G401 (cell line): ENCODE measurements around the gene PPP1R9A. TPM values are rescaled to one million over a fixed set of nuclear protein-coding genes. Genes with fewer than 3 reads are reported as not detected.

ENCODE experiments used
- DNase-seq: peaks from one replicate; pipeline ENCODE4 v3.0.0-alpha.2; 2015; ENCODE audit warnings: low spot score
- in situ Hi-C: cut with HindIII; loops from 2 replicates; pipeline ENCODE4 v1.10.0; 2016; ENCODE audit warnings: low sequenced_read_pairs, mixed read lengths
- total RNA-seq: library from RNA; depleted of rRNA; stranded (reverse); fragments of >200 nt; shearing (Covaris generic); gene quantifications from 2 replicates; pipeline ENCODE4 v1.2.3, GENCODE V29; 2014

Gene PPP1R9A
- total RNA-seq, 1 experiment from 2014 or later, result 8.2 TPM

DNA sequence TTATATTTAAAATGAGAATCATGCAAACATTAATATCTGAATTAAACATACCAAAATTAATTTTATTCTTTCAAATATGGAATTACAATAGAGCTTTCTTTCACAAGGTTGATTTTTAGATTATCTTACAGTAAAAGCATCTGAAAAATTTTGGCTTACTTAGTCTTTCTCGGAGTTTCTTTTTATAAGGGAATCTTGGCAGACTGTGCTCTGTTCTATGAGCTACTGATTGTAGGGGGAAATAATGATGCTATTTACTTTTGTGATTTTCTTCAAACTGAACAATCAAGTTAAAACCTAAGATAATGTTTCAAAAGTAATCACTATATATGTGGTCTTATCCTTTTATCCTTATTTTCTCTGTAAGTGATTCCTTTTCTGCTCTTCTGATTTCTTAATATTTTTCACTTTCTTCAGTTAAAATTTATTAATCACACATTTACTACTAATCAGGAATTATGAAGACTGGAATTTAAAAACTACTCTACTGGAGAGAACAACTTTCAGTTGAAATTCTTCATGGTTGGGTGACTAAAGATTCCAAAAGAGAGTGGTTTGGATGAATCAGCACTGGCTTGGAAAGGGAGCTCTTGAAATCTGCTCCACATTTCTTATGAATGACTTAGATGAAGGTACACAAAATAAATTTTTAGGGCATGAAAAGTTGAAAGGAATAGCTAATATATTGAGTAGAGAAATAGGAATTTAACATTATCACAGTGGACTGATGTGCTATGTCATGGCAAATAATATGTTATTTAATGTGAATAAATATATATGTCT lies 103.9 kb downstream of the PPP1R9A start:
- in situ Hi-C loops, result no loop called here
- DNase-seq, result no peak

DNA sequence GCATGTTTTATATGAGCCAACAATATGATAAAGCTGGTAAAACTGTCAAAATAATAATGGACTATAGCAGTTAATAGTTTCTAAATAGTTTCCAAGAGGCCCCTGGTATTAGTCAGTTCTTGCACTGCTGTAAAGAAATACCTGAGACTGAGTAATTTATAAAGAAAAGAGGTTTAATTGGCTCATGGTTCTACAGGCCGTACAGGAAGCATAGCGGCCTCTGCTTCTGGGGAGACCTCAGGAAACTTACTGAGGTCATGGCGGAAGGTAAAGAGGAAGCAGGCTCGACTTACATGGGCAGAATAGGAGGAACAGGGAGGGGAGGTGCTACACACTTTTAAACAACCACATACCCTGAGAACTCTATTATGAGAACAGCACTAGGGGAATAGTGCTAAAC lies 104.6 kb downstream of the PPP1R9A start:
- no peak for DNase-seq
- in situ Hi-C loops, result no loop called here

DNA sequence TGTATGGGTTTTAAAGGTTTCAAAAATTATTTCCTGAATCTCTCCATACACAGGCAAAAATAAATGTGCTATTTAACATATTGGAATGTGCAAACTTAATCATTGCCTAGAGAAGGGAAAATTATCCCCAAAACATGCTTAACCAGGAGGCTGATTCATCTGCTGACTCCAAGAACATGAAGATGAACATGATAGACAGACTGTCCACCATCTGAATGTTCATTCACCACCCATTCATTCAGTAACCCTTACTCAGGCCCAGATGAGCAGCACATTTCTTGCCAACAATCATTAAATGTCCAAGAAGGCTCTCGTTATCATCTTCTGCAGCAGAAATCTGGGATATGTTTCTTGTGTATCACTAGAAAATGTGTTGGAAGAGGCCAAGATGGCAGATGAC lies 110.6 kb downstream of the PPP1R9A start:
- in situ Hi-C loops, result no loop called here
- no peak for DNase-seq

DNA sequence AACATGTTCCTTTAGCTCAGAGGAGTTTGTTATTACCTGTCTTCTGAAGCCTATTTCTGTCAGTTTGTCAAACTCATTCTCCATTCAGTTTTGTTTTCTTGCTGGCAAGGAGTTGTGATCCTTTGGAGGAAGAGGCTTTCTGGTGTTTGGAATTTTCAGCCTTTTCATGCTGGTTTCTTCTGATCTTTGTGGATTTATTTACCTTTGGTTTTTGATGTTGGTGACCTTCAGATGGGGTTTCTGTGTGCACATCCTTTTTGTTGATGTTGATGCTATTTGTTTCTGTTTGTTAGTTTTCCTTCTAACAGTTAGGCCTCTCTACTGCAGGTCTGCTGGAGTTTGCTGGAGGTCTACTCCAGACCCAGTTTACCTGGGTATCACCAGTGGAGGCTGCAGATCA lies 118.6 kb downstream of the PPP1R9A start:
- no peak for DNase-seq
- in situ Hi-C loops, result no loop called here

DNA sequence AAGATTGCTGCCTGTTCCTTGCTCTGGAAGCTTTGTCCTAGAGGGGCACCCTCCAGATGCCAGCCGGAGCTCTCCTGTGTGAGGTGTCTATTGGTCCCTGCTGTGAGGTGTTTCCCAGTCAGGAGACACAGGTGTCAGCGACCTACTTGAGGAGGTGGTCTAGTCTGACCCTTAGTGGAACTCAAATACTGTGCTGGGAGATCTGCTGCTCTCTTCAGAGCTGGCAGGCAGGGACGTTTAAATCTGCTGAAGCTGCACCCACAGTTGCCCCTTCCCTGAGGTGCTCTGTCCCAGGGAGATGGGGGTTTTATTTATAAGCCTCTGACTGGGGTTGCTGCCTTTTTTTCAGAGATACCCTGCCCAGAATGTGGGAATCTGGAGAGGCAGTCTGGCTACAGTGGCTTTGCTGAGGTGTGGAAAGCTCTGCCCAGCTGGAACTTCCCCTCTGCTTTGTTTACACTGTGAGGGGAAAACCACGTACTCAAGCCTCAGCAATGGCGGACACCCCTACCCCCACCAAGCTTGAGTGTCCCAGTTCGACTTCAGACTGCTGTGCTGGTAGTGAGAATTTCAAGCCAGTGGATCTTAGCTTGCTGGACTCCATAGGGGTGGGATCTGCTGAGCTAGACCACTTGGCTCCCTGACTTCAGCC lies 119.2 kb downstream of the PPP1R9A start:
- in situ Hi-C loops, result no loop called here
- no peak for DNase-seq

DNA sequence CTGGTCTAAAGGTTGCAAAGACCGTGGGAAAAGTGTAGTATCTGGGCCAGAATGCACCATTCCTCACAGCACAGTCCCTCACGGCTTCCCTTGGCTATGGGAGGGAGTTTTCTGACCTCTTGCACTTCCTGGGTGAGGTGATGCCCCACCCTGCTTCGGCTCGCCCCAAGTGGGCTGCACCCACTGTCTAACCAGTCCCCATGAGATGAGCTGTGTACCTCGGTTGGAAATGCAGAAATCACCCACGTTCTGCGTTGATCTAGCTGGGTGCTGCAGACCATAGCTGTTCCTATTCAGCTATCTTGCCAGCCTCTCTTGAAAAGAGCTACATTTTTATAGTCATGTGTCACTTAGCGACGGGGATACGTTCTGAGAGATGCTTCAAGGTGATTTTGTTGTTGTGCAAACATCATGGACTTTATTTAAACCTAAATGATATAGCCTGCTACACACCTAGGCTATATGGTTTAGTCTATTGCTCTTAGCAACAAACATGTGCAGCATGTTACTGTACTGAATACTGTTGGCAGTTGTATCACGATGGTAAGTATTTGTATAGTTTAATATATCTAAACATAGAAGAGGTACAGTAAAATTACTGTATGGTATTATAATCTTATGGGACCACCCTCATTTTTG lies 120.0 kb downstream of the PPP1R9A start:
- in situ Hi-C loops, result no loop called here
- no peak for DNase-seq

DNA sequence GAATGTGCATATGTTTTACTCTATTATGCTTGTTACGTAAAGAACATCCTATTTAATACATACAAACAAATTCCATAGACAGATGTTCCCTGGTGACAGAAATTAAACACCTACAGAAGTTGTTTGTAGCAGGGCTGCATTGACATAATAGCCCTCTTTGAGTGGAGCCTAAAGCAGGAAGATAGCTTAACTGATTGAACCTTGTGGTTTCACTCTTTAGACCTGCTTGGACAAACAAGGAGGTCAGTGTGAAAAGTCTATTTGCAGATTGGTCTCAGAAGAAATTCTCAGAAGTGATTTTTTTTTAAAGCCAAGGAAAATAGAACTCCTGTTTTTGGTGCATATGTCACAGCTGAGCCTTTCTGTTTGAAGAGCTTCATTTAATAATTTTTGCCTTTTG lies 121.3 kb downstream of the PPP1R9A start:
- no peak for DNase-seq
- in situ Hi-C loops, result no loop called here

DNA sequence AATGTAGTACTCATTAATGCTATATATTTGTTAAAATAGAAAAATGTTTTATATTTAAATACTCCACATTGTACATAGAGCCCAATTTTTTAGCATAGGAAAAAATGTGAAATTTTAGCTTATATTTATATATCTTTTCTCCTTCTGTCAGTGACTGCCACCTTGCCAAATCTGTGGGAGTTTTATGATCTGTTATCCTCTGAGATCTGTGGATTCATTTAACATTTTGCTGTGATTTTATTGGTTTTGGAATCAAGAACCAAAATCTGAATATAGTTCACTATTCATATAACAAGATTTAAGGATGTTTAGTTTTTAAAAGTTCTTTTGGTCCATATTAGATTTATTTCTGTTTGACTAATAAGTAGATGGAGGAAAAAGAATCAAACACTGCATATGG lies 127.9 kb downstream of the PPP1R9A start:
- no peak for DNase-seq
- in situ Hi-C loops, result no loop called here

DNA sequence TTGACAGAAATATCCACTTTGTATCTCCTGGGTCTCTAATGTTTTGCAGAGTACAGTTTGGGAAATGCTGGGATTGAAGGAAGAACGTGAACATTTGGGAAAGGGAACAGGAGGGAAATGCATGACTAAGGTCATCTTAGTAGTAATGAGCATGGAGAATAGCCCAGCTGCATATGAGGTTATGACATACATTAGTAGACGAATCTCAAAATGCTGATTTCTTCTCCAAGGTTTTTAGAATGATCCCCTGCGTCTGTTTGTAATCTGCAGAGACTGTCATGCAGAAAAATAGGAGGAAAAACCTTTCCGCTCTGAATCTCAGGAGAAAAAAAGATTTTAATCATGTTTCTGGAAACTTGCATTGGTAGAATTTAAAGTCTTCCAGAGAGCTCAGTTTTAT lies 133.6 kb downstream of the PPP1R9A start:
- in situ Hi-C loops, result no loop called here

DNA sequence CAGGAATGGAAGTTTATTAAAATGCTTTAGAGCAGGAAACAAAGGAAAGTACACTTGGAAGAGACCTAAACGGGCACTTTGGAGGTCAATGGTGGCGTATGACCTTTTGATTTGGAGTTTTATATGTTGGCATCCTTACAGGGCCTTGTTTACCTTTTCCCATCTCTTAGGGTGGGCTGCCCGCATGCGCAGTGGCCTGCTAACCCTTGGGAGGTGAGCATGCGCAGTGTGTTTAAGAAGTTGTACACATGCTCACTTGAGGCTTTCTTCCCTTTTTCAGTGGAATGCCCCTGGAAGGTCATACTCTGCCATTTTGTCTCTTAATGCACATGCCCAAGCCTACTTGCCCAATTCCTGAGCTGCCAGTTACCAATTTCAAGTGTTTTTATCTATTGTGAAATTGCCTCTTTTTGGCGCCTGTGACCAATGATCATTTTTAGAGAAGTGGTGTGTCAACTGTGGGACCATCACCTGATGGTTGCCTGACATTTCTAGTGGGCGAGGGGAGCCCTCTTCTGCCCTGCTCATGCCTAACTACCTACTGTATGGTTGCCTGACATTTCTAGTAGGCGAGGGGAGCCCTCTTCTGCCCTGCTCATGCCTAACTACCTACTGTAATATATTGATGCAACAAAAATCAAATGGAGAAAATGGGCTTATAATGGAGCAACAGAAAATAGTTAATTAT lies 138.0 kb downstream of the PPP1R9A start:
- no peak for DNase-seq
- in situ Hi-C loops, result no loop called here

More for the DNA sequence above, 133.6 kb downstream of the PPP1R9A start:
- DNase-seq, result no peak

DNA sequence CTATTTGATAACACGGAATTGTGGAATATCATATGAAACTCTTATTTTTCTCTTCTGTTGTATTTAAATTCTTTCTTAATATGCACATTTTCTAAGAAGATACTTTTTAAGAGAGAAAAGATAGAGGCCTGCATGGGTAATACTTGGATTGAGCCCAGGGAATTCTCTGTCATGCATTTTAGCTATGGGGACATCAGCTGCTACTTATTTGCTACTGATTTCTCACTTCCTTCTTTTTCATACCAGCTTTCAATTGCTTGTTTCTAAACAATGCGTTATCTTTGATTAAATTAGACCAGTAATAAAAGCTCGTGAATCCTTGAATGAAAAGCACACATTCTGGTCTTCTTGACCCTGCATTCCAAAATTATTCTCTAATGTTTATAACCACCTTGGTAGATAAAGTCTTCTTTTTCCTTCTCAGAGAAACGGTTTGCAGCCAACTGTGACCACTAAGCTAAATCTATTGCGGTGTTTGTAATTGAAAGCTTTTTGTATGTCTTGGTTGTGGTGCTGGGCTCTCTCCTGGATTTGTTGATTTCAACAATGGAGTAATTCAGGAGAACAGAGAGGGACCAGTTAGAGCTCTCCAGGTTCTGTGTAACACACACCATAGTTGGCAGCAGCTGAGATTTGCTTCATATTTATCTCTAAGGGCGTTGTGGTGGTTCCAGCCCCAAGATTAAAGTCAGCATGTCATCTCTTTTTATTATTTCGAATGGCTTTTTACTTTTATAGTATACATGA lies 139.3 kb downstream of the PPP1R9A start:
- DNase-seq, result no peak
- in situ Hi-C loops, result no loop called here

DNA sequence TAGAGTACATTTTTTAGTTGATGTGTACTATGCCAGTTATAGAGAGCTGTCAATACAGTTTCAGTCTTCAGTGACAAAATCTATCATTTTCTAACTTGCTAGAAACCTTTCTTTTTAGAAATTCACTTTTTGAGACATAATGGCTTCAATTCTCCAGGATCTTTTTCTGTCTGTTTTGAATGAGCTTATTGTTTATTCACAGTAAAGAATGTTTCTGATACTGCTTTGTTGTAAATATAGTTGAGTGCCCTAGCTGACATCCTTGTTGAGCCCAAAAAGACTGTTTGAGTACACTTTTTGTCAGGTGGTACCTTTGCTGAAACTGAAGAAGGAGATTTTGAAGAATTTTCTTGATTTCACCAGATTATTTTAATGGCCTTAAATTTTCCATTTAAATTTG lies 139.9 kb downstream of the PPP1R9A start:
- in situ Hi-C loops, result no loop called here
- DNase-seq, result no peak

DNA sequence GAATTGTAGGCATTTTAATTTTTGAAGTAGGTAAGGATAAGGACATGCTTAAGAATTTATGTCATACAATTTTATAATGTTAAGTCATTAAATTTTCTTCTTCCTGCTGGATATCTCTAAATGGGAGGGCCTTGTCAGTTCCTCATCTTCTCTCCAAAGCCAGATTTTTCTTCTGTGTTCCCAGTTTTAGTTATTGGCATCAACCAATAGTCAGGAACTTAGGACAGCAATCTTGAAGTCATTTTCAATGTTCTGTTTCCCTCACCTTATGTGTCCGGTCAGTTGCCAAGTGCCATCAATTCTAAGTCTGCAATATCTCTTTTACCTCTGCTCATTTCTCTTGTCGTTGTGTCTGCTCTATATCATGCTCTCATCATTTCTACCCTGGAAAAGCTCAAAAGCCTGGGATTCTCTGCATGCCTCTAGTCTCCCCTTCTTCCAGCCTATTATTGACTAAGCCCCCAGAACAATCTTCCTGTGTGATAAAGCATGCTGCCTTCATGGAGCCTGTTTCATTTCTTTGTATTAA lies 145.2 kb downstream of the PPP1R9A start:
- in situ Hi-C loops, result no loop called here

DNA sequence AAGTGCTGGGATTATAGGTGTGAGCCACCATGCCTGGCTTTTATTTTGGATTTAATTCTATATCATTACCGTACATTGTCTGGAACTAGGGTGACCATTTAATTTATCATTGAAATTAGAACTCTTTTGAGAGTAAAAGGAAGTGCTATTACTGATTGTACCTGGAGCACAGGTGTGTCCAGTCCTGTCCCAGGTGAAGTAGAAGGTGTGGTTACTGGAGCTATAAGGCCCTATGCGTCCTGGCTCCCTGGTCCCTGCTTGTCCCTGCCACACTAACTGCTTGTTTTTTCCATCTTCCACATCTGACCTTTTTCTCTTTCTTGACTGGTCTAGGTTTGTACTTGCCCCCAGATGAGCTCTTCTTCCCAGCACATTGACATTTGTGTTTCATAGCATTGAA lies 147.0 kb downstream of the PPP1R9A start:
- in situ Hi-C loops, result no loop called here
- no peak for DNase-seq

More for the DNA sequence above, 145.2 kb downstream of the PPP1R9A start:
- DNase-seq, result no peak

DNA sequence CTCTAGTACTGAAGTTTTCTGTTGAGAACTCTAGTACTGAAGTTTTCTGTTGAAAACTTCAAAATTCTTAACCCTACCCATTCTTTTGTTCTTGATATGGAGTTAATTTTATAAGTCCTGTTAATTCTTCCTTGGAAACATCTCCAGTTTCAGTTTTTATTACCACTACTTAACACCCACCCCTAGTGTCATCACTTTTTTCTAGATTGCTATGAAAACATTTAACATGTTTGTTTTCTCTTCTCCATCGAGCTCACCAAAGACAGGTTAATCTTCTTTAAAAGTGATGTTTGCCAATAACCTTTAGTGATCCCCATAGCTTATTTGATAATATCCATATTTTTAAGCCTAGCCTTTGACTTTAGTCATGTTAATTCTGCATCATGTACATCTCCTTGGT lies 147.9 kb downstream of the PPP1R9A start:
- in situ Hi-C loops, result no loop called here
- DNase-seq, result no peak

DNA sequence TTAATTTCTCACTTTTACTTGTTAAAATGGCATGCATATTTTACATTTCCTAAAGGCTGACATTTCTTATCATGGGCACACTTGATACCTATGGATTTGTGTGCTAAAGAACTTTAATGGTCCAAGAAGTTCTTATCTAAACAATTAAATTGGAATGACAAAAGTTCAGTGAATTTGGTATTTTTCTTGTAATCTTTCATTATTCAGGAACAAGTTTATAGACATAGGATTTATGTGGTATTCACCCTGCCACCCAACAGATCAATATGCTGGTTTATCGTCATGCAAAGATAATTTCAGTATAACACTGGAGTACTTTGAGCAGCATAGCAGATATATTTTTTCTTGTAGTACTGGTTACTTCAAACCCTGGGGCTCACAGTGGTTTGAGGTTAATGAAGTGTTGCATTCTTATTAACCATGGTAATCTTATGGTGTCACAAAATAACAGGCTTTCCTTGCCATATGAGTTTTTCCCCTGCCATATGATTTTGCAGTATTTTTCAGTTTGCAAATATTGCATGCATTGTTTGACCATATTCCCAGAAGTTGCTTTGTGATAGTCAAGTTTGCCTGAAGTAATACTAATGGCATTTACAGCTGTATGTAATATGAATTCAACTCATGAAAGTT lies 148.8 kb downstream of the PPP1R9A start:
- no peak for DNase-seq
- in situ Hi-C loops, result no loop called here

DNA sequence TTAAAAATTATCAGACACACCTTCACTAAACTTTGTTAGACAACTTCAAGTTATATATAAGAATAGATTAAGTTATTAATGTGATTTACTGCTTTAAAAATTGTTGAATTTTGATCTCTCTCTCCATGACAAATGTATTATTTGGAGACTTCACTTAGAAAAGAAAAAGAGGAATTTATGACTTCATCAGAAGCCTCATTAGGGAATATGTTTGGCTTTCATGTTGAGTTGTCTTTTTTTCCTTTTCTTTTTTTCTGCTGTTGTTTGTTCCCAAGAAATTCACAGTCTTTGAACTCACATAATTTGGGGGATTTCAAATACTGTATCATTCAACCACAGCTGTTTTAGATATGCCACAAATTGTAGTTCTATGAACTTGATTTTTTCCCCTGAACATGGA lies 149.5 kb downstream of the PPP1R9A start:
- DNase-seq, result no peak
- in situ Hi-C loops, result no loop called here

DNA sequence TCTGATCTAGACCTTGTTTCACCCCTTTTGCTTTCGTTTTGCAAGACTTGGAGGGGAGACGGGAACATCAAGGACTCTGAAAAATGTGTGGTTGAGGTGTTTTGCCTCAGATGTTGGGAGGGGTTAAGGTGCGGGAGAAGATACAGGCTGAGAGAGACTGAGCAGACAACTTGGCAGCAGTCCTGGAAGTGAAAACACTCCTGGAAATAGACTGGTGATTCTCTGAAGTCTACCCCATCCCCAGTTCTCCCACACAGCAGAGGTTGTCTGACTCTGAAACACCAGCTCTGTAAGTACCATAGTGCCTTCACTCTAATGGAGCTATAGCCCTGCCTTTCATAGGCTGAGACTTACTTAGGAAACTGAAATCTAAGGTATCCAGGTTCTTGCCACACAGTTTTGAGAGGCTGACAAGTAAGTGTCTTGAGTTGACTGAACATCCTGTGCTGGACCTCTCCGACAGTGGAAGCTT lies 152.5 kb downstream of the PPP1R9A start:
- DNase-seq, result no peak
- in situ Hi-C loops, result no loop called here
